ENCODE data around the gene PFKL. TPM values are rescaled to one million over a fixed set of nuclear protein-coding genes. Genes with fewer than 3 reads are reported as not detected.

The PFKL gene
- total RNA-seq, 1 experiment from 2014 or later = 175 TPM

- no peak for DNase-seq
- Histone ChIP-seq H3K36me3 (no peaks in the 10 kb centered on the region), H3K4me3 (no peak overlapping the region), H3K27me3 (peaks cover 6% of the 10 kb centered on the region), H3K9me3 (no peaks in the 10 kb centered on the region)
These were observed 69.0 kb downstream of the PFKL start for GRCh38 chr21:44368711-44369446.

- Histone ChIP-seq H3K27me3 (peaks cover 12% of the 10 kb centered on the region), H3K36me3 (no peaks in the 10 kb centered on the region), H3K4me3 (no peak overlapping the region), H3K9me3 (no peaks in the 10 kb centered on the region)
- peak; percentile 31 for DNase-seq
These were observed 70.3 kb downstream of the PFKL start for GRCh38 chr21:44370027-44370735.

- Histone ChIP-seq H3K4me3 (no peak overlapping the region), H3K27me3 (peaks cover 12% of the 10 kb centered on the region), H3K9me3 (no peaks in the 10 kb centered on the region), H3K36me3 (no peaks in the 10 kb centered on the region)
- no peak for DNase-seq
These were observed 71.0 kb downstream of the PFKL start for GRCh38 chr21:44370786-44371410.

GRCh38 chr21:44371596-44371995 is 71.7 kb downstream of the PFKL start:
- H3K27me3 ChIP-seq = peaks cover 14% of the 10 kb centered on the region
- H3K4me3 ChIP-seq = no peak overlapping the region
- no peak for DNase-seq
- H3K36me3 ChIP-seq = no peaks in the 10 kb centered on the region
- no peaks in the 10 kb centered on the region for H3K9me3 ChIP-seq

GRCh38 chr21:44372616-44373015 is 72.8 kb downstream of the PFKL start:
- Histone ChIP-seq H3K36me3 (no peaks in the 10 kb centered on the region), H3K27me3 (peaks cover 17% of the 10 kb centered on the region), H3K4me3 (no peak overlapping the region), H3K9me3 (no peaks in the 10 kb centered on the region)
- no peak for DNase-seq

- Histone ChIP-seq H3K9me3 (no peaks in the 10 kb centered on the region), H3K36me3 (no peaks in the 10 kb centered on the region), H3K4me3 (no peak overlapping the region), H3K27me3 (peaks cover 28% of the 10 kb centered on the region)
- DNase-seq = no peak
These were observed 74.9 kb downstream of the PFKL start for GRCh38 chr21:44374601-44375280.

- Histone ChIP-seq H3K27me3 (peaks cover 29% of the 10 kb centered on the region), H3K9me3 (no peaks in the 10 kb centered on the region), H3K4me3 (no peak overlapping the region), H3K36me3 (no peaks in the 10 kb centered on the region)
- DNase-seq = no peak
These were observed 75.4 kb downstream of the PFKL start for GRCh38 chr21:44375281-44375651.

GRCh38 chr21:44375761-44376241 is 75.9 kb downstream of the PFKL start:
- DNase-seq = no peak
- Histone ChIP-seq H3K36me3 (no peaks in the 10 kb centered on the region), H3K4me3 (no peak overlapping the region), H3K27me3 (peaks cover 29% of the 10 kb centered on the region), H3K9me3 (no peaks in the 10 kb centered on the region)

- Histone ChIP-seq H3K9me3 (no peaks in the 10 kb centered on the region), H3K36me3 (no peaks in the 10 kb centered on the region), H3K4me3 (no peak overlapping the region), H3K27me3 (peaks cover 29% of the 10 kb centered on the region)
- DNase-seq = no peak
These were observed 76.8 kb downstream of the PFKL start for GRCh38 chr21:44376606-44377005.

Other genes starting within 250 kb of the PFKL start
- gene PWP2, start 192.7 kb upstream of the PFKL start, total RNA-seq (2014; rRNA removed; shearing (Covaris generic); ENCODE audit: low replicate concordance) = 45.2 and 51.7 TPM in 2 replicates
- 41.1 and 42.6 TPM in 2 replicates for gene GATD3, start 166.4 kb upstream of the PFKL start, total RNA-seq (2014; rRNA removed; shearing (Covaris generic); ENCODE audit: low replicate concordance)
- 0.10 and 0.30 TPM in 2 replicates for gene ICOSLG, start 59.1 kb upstream of the PFKL start, total RNA-seq (2014; rRNA removed; shearing (Covaris generic); ENCODE audit: low replicate concordance)
- gene DNMT3L, start 38.2 kb upstream of the PFKL start, total RNA-seq (2014; rRNA removed; shearing (Covaris generic); ENCODE audit: low replicate concordance) = not detected in 2 replicates
- gene AIRE, start 14.2 kb upstream of the PFKL start, total RNA-seq (2014; rRNA removed; shearing (Covaris generic); ENCODE audit: low replicate concordance) = not detected in 2 replicates
- 24.3 and 34.9 TPM in 2 replicates for gene CFAP410, start 39.3 kb downstream of the PFKL start, total RNA-seq (2014; rRNA removed; shearing (Covaris generic); ENCODE audit: low replicate concordance)
- 0.13 TPM in 1 of 2 replicates, not detected in the other for gene TRPM2, start 53.6 kb downstream of the PFKL start, total RNA-seq (2014; rRNA removed; shearing (Covaris generic); ENCODE audit: low replicate concordance)
- 1.2 and 1.4 TPM in 2 replicates for gene LRRC3, start 155.5 kb downstream of the PFKL start, total RNA-seq (2014; rRNA removed; shearing (Covaris generic); ENCODE audit: low replicate concordance)
- not detected in 2 replicates for gene KRTAP10-1, start 240.1 kb downstream of the PFKL start, total RNA-seq (2014; rRNA removed; shearing (Covaris generic); ENCODE audit: low replicate concordance)